SU-DHL-6 (cell line): ENCODE data around the gene IL1RL2.

ENCODE experiments used
- H2AFZ ChIP-seq: fragments of 200-600 bp; sonication (generic); 2 replicates; pipeline ENCODE4 v1.6.1; 2014; ENCODE audit warnings: low read depth, mild to moderate bottlenecking, moderate library complexity, mixed read lengths, antibody characterized with exemption, low read length; ENCODE audit not compliant: severe bottlenecking
- H3F3A ChIP-seq: fragments of 200-600 bp; shearing (Covaris generic); 2 replicates; pipeline ENCODE4 v1.6.0; 2016; ENCODE audit warnings: antibody characterized with exemption, mild to moderate bottlenecking; ENCODE audit not compliant: insufficient read depth
- H3K27ac ChIP-seq: fragments of 200-600 bp; sonication (generic); 2 replicates; pipeline ENCODE4 v1.5.1; 2016; ENCODE audit warnings: low read depth, mild to moderate bottlenecking, low read length, moderate library complexity, mixed read lengths
- H3K27me3 ChIP-seq: fragments of 200-600 bp; sonication (generic), shearing (Covaris generic); 2 replicates; pipeline ENCODE4 v1.6.0; 2014; ENCODE audit warnings: mild to moderate bottlenecking, low read length
- H3K36me3 ChIP-seq: fragments of 200-600 bp; sonication (generic); 2 replicates; pipeline ENCODE4 v1.6.1; 2014; ENCODE audit warnings: mild to moderate bottlenecking, low read length, mixed read lengths
- H3K4me2 ChIP-seq: fragments of 300-600, 200-600 bp; shearing (Covaris generic), sonication (generic); 2 replicates; pipeline ENCODE4 v1.6.0; 2014; ENCODE audit warnings: low read length, low read depth, mild to moderate bottlenecking; ENCODE audit not compliant: poor library complexity, severe bottlenecking
- H3K4me3 ChIP-seq: fragments of 200-600 bp; sonication (generic); 2 replicates; pipeline ENCODE4 v1.5.1; 2014; ENCODE audit warnings: antibody characterized with exemption, low read length, mild to moderate bottlenecking, mixed read lengths; ENCODE audit not compliant: insufficient read depth, poor library complexity, severe bottlenecking
- H3K79me2 ChIP-seq: fragments of 200-600 bp; sonication (generic); 2 replicates; pipeline ENCODE4 v1.6.1; 2014; ENCODE audit warnings: mild to moderate bottlenecking, low read length, moderate library complexity; ENCODE audit not compliant: insufficient read depth
- H3K9ac ChIP-seq: fragments of 200-600 bp; sonication (generic); 2 replicates; pipeline ENCODE4 v1.7.0; 2014; ENCODE audit warnings: mild to moderate bottlenecking, low read length
- H3K9me2 ChIP-seq: fragments of 200-600 bp; sonication (generic); replicated peaks from 2 replicates; pipeline ENCODE4 v1.6.1; 2014; ENCODE audit warnings: low read length; ENCODE audit not compliant: insufficient read depth
- H3K9me3 ChIP-seq: fragments of 200-600 bp; sonication (generic); 2 replicates; pipeline ENCODE4 v1.6.1; 2014; ENCODE audit warnings: low read length, mixed read lengths; ENCODE audit not compliant: insufficient read depth
- H4K20me1 ChIP-seq: fragments of 200-600 bp; sonication (generic); 2 replicates; pipeline ENCODE4 v1.6.1; 2014; ENCODE audit warnings: low read depth, mild to moderate bottlenecking, antibody characterized with exemption, low read length, moderate library complexity, mixed read lengths
- CTCF ChIP-seq: fragments of 200-600 bp; sonication (generic); IDR thresholded peaks from one replicate; pipeline ENCODE4 v1.5.1; 2017; ENCODE audit warnings: antibody characterized with exemption, mild to moderate bottlenecking, low read length, moderate library complexity; ENCODE audit not compliant: insufficient read depth, poor library complexity, severe bottlenecking
- EZH2phosphoT487 ChIP-seq: fragments of 200-600 bp; sonication (generic), shearing (Covaris generic); conservative IDR thresholded peaks from 2 replicates; pipeline ENCODE4 v1.6.1; 2018; ENCODE audit warnings: mild to moderate bottlenecking, antibody characterized with exemption, low read length, moderate library complexity, mixed read lengths

The IL1RL2 gene

GRCh38 chr2:102276549-102277201, 89.9 kb downstream of the IL1RL2 start:
- TF ChIP-seq EZH2phosphoT487, result no peak
- TF ChIP-seq CTCF, result no peak

GRCh38 chr2:102277202-102277700, 90.4 kb downstream of the IL1RL2 start:
- H2AFZ ChIP-seq, result no peak overlapping the region
- H3K27me3 ChIP-seq, result no peaks in the 10 kb centered on the region
- H3K79me2 ChIP-seq, result no peaks in the 10 kb centered on the region

More at GRCh38 chr2:102276549-102277201, 89.9 kb downstream of the IL1RL2 start:
- H3K79me2 ChIP-seq, result no peaks in the 10 kb centered on the region
- no peaks in the 10 kb centered on the region for H4K20me1 ChIP-seq
- no peaks in the 10 kb centered on the region for H3K36me3 ChIP-seq
- H3K9me2 ChIP-seq, result no peaks in the 10 kb centered on the region
- H3K9ac ChIP-seq, result no peak overlapping the region
- no peak overlapping the region for H3K4me3 ChIP-seq
- H3K27ac ChIP-seq, result no peak overlapping the region
- peaks cover 8% of the 10 kb centered on the region; the same call in 1 of the 2 replicates for H3K9me3 ChIP-seq
- no peaks in the 10 kb centered on the region for H3K27me3 ChIP-seq
- no peaks in the 10 kb centered on the region for H3F3A ChIP-seq
- H2AFZ ChIP-seq, result no peak overlapping the region
- H3K4me2 ChIP-seq, result no peak overlapping the region

GRCh38 chr2:102278720-102279390, 92.0 kb downstream of the IL1RL2 start:
- H3K27ac ChIP-seq, result no peak overlapping the region
- H3K4me2 ChIP-seq, result no peak overlapping the region
- H3K36me3 ChIP-seq, result no peaks in the 10 kb centered on the region
- no peaks in the 10 kb centered on the region for H3K27me3 ChIP-seq
- no peak overlapping the region for H3K4me3 ChIP-seq
- no peaks in the 10 kb centered on the region for H3F3A ChIP-seq
- H3K9me3 ChIP-seq, result peaks cover 8% of the 10 kb centered on the region; the same call in 1 of the 2 replicates
- H3K79me2 ChIP-seq, result no peaks in the 10 kb centered on the region
- H2AFZ ChIP-seq, result no peak overlapping the region
- no peaks in the 10 kb centered on the region for H4K20me1 ChIP-seq
- no peak overlapping the region for H3K9ac ChIP-seq
- no peaks in the 10 kb centered on the region for H3K9me2 ChIP-seq
- TF ChIP-seq EZH2phosphoT487 (no peak), CTCF (no peak)

More at GRCh38 chr2:102277202-102277700, 90.4 kb downstream of the IL1RL2 start:
- no peaks in the 10 kb centered on the region for H3F3A ChIP-seq
- no peaks in the 10 kb centered on the region for H4K20me1 ChIP-seq
- H3K27ac ChIP-seq, result no peak overlapping the region
- H3K4me2 ChIP-seq, result no peak overlapping the region
- no peak overlapping the region for H3K4me3 ChIP-seq
- no peak overlapping the region for H3K9ac ChIP-seq
- peaks cover 8% of the 10 kb centered on the region; the same call in 1 of the 2 replicates for H3K9me3 ChIP-seq
- no peaks in the 10 kb centered on the region for H3K9me2 ChIP-seq
- TF ChIP-seq EZH2phosphoT487, result no peak
- TF ChIP-seq CTCF, result no peak
- H3K36me3 ChIP-seq, result no peaks in the 10 kb centered on the region
